Neural cell (in vitro differentiated cells): Measurements from ENCODE around the gene NFASC. TPM values are rescaled to one million over a fixed set of nuclear protein-coding genes. Genes with fewer than 3 reads are reported as not detected.
A peak's percentile ranks its signal among the peaks of the same experiment; 100 is the strongest.

Experiments
- H2AFZ ChIP-seq: fragments of 200-600, 300-800 bp; sonication (generic), shearing (Covaris generic); 2 replicates; pipeline ENCODE4 v1.6.0; 2014; ENCODE audit warnings: low read depth, mild to moderate bottlenecking, antibody characterized with exemption, low read length, moderate library complexity
- H3F3A ChIP-seq: fragments of 200-600 bp; shearing (Covaris generic); 2 replicates; pipeline ENCODE4 v1.6.1; 2016; ENCODE audit warnings: mild to moderate bottlenecking, moderate library complexity, mixed read lengths, antibody characterized with exemption, low read length; ENCODE audit not compliant: insufficient read depth, poor library complexity, severe bottlenecking
- H3K27ac ChIP-seq: fragments of 200-600, 300-800 bp; sonication (generic), shearing (Covaris generic); 2 replicates; pipeline ENCODE4 v1.5.1; 2014; ENCODE audit warnings: mild to moderate bottlenecking, low read length, moderate library complexity
- H3K27me3 ChIP-seq: fragments of 300-800, 200-600 bp; sonication (generic), shearing (Covaris generic); 2 replicates; pipeline ENCODE4 v1.6.0; 2014; ENCODE audit warnings: mild to moderate bottlenecking, low read depth, low read length, moderate library complexity; ENCODE audit not compliant: insufficient read depth
- H3K36me3 ChIP-seq: fragments of 300-800, 200-600 bp; sonication (generic), shearing (Covaris generic); 2 replicates; pipeline ENCODE4 v1.5.1; 2014; ENCODE audit warnings: mild to moderate bottlenecking, antibody characterized with exemption, low read length, moderate library complexity; ENCODE audit not compliant: insufficient read depth
- H3K4me2 ChIP-seq: fragments of 300-800, 200-600 bp; sonication (generic), shearing (Covaris generic); 2 replicates; pipeline ENCODE4 v1.6.0; 2014; ENCODE audit warnings: mild to moderate bottlenecking, low read length
- H3K4me3 ChIP-seq: fragments of 300-800, 200-600 bp; sonication (generic), shearing (Covaris generic); 2 replicates; pipeline ENCODE4 v1.5.1; 2014; ENCODE audit warnings: mild to moderate bottlenecking, low read length, moderate library complexity
- H3K79me2 ChIP-seq: fragments of 200-600 bp; shearing (Covaris generic); replicated peaks from 2 replicates; pipeline ENCODE4 v1.6.0; 2014; ENCODE audit warnings: mild to moderate bottlenecking, low read length, moderate library complexity; ENCODE audit not compliant: insufficient read depth
- H3K9ac ChIP-seq: fragments of 300-800, 200-600 bp; sonication (generic), shearing (Covaris generic); 2 replicates; pipeline ENCODE4 v1.6.1; 2016; ENCODE audit warnings: mild to moderate bottlenecking, low read length, mixed read lengths
- H3K9me2 ChIP-seq: fragments of 200-600 bp; shearing (Covaris generic); 2 replicates; pipeline ENCODE4 v1.6.1; 2016; ENCODE audit warnings: mild to moderate bottlenecking, low read length, mixed read lengths; ENCODE audit not compliant: insufficient read depth
- H3K9me3 ChIP-seq: fragments of 200-600, 300-800 bp; sonication (generic), shearing (Covaris generic); 2 replicates; pipeline ENCODE4 v1.6.1; 2016; ENCODE audit warnings: mild to moderate bottlenecking, mixed run types, low read length, moderate library complexity, mixed read lengths
- H4K20me1 ChIP-seq: fragments of 200-600 bp; shearing (Covaris generic); 2 replicates; pipeline ENCODE4 v1.6.1; 2016; ENCODE audit warnings: mild to moderate bottlenecking, mixed run types; ENCODE audit not compliant: insufficient read depth
- CTCF ChIP-seq: fragments of 450-650 bp; IDR thresholded peaks from 2 replicates; pipeline ENCODE4 v1.5.1; 2014; ENCODE audit warnings: antibody characterized with exemption, mild to moderate bottlenecking, moderate library complexity; ENCODE audit not compliant: poor library complexity, severe bottlenecking
- EP300 ChIP-seq: fragments of 450-650 bp; conservative IDR thresholded peaks from 2 replicates; pipeline ENCODE4 v1.6.1; 2014; ENCODE audit warnings: antibody characterized with exemption, mild to moderate bottlenecking, moderate library complexity; ENCODE audit not compliant: poor library complexity, severe bottlenecking
- EZH2 ChIP-seq: fragments of 200-600, 300-800 bp; shearing (Covaris generic), sonication (generic); IDR thresholded peaks from 2 replicates; pipeline ENCODE4 v1.6.1; 2014; ENCODE audit warnings: antibody characterized with exemption, low read length, borderline replicate concordance, mild to moderate bottlenecking; ENCODE audit not compliant: insufficient read depth, poor library complexity, severe bottlenecking
- MXI1 ChIP-seq: fragments of 450-650 bp; conservative IDR thresholded peaks from 2 replicates; pipeline ENCODE4 v1.6.1; 2014; ENCODE audit warnings: antibody characterized with exemption, mild to moderate bottlenecking; ENCODE audit not compliant: poor library complexity, severe bottlenecking
- POLR2AphosphoS5 ChIP-seq: IDR thresholded peaks from 2 replicates; pipeline ENCODE4 v1.6.1; 2012
- RAD21 ChIP-seq: fragments of 450-650 bp; conservative IDR thresholded peaks from 2 replicates; pipeline ENCODE4 v1.6.1; 2014; ENCODE audit warnings: antibody characterized with exemption, mild to moderate bottlenecking, moderate library complexity
- SMC3 ChIP-seq: fragments of 450-650 bp; conservative IDR thresholded peaks from 2 replicates; pipeline ENCODE4 v1.6.1; 2014; ENCODE audit warnings: antibody characterized with exemption, mild to moderate bottlenecking, moderate library complexity; ENCODE audit not compliant: poor library complexity
- TAF1 ChIP-seq: IDR thresholded peaks from 2 replicates; pipeline ENCODE4 v1.6.1; 2012; ENCODE audit warnings: low read depth
- polyA plus RNA-seq: library from polyadenylated mRNA; depleted of rRNA; stranded (reverse); fragments of >200 nt; gene quantifications from 2 replicates; pipeline ENCODE4 v1.2.3, GENCODE V29; 2014
- TF ChIP-seq, protein P1 (sequence below): IDR thresholded peaks from 2 replicates; pipeline ENCODE4 v1.6.1; 2012; ENCODE audit warnings: borderline replicate concordance

Gene NFASC
- polyA plus RNA-seq, 1 donor from 2014 or later = 23.9 TPM

GRCh38 chr1:205061665-205062069 is 191.0 kb downstream of the NFASC start:
- no peaks in the 10 kb centered on the region for H3F3A ChIP-seq
- H3K36me3 ChIP-seq = no peaks in the 10 kb centered on the region
- H3K27ac ChIP-seq = no peak overlapping the region
- no peaks in the 10 kb centered on the region for H3K9me2 ChIP-seq
- no peak overlapping the region for H3K4me2 ChIP-seq
- no peak overlapping the region for H3K4me3 ChIP-seq
- H4K20me1 ChIP-seq = no peaks in the 10 kb centered on the region
- H3K9ac ChIP-seq = peak overlapping the region; percentile 33
- no peaks in the 10 kb centered on the region for H3K27me3 ChIP-seq
- no peaks in the 10 kb centered on the region for H3K79me2 ChIP-seq
- no peak overlapping the region for H2AFZ ChIP-seq
- TF ChIP-seq RAD21 (peak; percentile 92), SMC3 (peak; percentile 99), CTCF (peak; percentile 96), TAF1 (no peak)
- no peaks in the 10 kb centered on the region for H3K9me3 ChIP-seq

- peak overlapping the region; percentile 33 for H3K9ac ChIP-seq
- no peaks in the 10 kb centered on the region for H3K27me3 ChIP-seq
- H3K9me3 ChIP-seq = no peaks in the 10 kb centered on the region
- H3K79me2 ChIP-seq = no peaks in the 10 kb centered on the region
- H3K4me2 ChIP-seq = no peak overlapping the region
- H3K9me2 ChIP-seq = no peaks in the 10 kb centered on the region
- no peaks in the 10 kb centered on the region for H4K20me1 ChIP-seq
- H2AFZ ChIP-seq = no peak overlapping the region
- H3K4me3 ChIP-seq = no peak overlapping the region
- H3K27ac ChIP-seq = no peak overlapping the region
- TF ChIP-seq SMC3 = no peak
- no peak for TF ChIP-seq POLR2AphosphoS5
- no peak for TF ChIP-seq RAD21
- TF ChIP-seq, protein P1, sequence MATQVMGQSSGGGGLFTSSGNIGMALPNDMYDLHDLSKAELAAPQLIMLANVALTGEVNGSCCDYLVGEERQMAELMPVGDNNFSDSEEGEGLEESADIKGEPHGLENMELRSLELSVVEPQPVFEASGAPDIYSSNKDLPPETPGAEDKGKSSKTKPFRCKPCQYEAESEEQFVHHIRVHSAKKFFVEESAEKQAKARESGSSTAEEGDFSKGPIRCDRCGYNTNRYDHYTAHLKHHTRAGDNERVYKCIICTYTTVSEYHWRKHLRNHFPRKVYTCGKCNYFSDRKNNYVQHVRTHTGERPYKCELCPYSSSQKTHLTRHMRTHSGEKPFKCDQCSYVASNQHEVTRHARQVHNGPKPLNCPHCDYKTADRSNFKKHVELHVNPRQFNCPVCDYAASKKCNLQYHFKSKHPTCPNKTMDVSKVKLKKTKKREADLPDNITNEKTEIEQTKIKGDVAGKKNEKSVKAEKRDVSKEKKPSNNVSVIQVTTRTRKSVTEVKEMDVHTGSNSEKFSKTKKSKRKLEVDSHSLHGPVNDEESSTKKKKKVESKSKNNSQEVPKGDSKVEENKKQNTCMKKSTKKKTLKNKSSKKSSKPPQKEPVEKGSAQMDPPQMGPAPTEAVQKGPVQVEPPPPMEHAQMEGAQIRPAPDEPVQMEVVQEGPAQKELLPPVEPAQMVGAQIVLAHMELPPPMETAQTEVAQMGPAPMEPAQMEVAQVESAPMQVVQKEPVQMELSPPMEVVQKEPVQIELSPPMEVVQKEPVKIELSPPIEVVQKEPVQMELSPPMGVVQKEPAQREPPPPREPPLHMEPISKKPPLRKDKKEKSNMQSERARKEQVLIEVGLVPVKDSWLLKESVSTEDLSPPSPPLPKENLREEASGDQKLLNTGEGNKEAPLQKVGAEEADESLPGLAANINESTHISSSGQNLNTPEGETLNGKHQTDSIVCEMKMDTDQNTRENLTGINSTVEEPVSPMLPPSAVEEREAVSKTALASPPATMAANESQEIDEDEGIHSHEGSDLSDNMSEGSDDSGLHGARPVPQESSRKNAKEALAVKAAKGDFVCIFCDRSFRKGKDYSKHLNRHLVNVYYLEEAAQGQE = no peak
- TF ChIP-seq TAF1 = no peak
- TF ChIP-seq MXI1 = no peak
- TF ChIP-seq EZH2 = no peak
- H3K36me3 ChIP-seq = no peaks in the 10 kb centered on the region
- no peaks in the 10 kb centered on the region for H3F3A ChIP-seq
Observed at GRCh38 chr1:205062319-205062718, 191.7 kb downstream of the NFASC start.

- H3K4me2 ChIP-seq = no peak overlapping the region
- H3F3A ChIP-seq = no peaks in the 10 kb centered on the region
- H3K36me3 ChIP-seq = no peaks in the 10 kb centered on the region
- H3K9ac ChIP-seq = no peak overlapping the region
- no peak overlapping the region for H3K4me3 ChIP-seq
- H3K27me3 ChIP-seq = no peaks in the 10 kb centered on the region
- no peaks in the 10 kb centered on the region for H3K9me2 ChIP-seq
- TF ChIP-seq CTCF (no peak), RAD21 (no peak), TAF1 (no peak), POLR2AphosphoS5 (no peak), EP300 (no peak), SMC3 (no peak), EZH2 (no peak), MXI1 (no peak)
- TF ChIP-seq, protein P1 = no peak
- H2AFZ ChIP-seq = no peak overlapping the region
- H4K20me1 ChIP-seq = no peaks in the 10 kb centered on the region
- H3K79me2 ChIP-seq = no peaks in the 10 kb centered on the region
- H3K27ac ChIP-seq = no peak overlapping the region
- H3K9me3 ChIP-seq = no peaks in the 10 kb centered on the region
Observed at GRCh38 chr1:205062895-205063294, 192.2 kb downstream of the NFASC start.
